ENCODE measurements around the gene ANXA4.

The ANXA4 gene

DNA sequence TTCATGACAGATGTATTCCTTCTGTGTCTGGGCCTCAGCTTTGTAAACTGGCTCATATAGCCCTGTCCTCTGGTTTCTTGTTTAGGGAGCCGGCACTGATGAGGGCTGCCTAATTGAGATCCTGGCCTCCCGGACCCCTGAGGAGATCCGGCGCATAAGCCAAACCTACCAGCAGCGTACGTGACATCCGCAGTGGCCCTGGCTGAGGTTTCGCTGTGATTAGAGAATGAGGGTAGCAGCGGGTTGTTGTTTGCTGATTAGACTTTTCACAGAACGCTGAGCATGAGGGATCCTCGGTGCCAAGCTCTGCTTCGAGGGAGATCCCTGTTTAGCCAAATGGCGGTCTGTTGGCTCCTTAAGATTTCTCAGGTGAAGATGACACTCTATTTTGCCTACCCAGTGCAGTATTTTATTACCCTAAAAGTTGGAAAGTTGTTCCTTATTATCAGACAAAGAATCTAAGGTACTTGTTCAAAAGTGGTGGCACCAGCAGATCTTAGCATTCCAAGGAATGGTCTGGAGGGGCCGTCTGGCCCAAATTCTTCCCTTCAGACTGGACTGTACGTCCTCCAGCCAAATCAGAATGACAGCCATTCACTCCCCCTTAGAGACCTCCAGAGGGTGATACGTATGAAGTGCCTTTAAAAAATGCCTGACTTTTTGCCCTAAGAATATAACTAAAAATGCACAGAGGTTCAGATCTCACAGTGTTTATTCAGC is 66.0 kb downstream of the ANXA4 start:
- TF ChIP-seq, protein P1, sequence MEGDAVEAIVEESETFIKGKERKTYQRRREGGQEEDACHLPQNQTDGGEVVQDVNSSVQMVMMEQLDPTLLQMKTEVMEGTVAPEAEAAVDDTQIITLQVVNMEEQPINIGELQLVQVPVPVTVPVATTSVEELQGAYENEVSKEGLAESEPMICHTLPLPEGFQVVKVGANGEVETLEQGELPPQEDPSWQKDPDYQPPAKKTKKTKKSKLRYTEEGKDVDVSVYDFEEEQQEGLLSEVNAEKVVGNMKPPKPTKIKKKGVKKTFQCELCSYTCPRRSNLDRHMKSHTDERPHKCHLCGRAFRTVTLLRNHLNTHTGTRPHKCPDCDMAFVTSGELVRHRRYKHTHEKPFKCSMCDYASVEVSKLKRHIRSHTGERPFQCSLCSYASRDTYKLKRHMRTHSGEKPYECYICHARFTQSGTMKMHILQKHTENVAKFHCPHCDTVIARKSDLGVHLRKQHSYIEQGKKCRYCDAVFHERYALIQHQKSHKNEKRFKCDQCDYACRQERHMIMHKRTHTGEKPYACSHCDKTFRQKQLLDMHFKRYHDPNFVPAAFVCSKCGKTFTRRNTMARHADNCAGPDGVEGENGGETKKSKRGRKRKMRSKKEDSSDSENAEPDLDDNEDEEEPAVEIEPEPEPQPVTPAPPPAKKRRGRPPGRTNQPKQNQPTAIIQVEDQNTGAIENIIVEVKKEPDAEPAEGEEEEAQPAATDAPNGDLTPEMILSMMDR (IDR thresholded peaks at IDR 0.05; ENCODE audit: insufficient read depth, low read length, poor library complexity, severe bottlenecking), result no peak
- H3K27me3 ChIP-seq (replicated peaks; ENCODE audit: control insufficient read depth, insufficient read depth, low read length), result no peaks in the 10 kb centered on the region
- peaks cover 11% of the 10 kb centered on the region for H3K36me3 ChIP-seq (ENCODE audit: control insufficient read depth, insufficient read depth, low read length)
- H3K4me3 ChIP-seq (replicated peaks; ENCODE audit: low read depth, low read length), result no peak overlapping the region
- DNase-seq (ENCODE audit: extremely low read depth, insufficient read length), result no peak

DNA sequence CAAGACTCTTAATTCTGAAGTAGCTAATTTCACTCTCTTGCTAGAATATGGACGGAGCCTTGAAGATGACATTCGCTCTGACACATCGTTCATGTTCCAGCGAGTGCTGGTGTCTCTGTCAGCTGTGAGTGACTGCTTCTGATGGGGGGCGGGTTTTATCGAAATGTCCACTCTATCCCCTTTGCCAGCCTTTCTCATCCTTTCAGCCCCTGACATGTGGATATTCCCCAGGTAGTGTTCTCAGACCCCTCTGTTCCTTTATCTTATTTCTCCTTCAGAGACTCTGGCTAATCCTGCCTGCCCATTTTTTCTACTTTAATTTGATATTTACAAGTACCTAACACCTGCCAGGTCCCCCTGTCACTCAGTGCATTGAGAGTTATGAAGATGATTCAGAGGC is 68.6 kb downstream of the ANXA4 start:
- Histone ChIP-seq H3K4me3 (replicated peaks; ENCODE audit: low read depth, low read length) (no peak overlapping the region), H3K36me3 (ENCODE audit: control insufficient read depth, insufficient read depth, low read length) (peaks cover 10% of the 10 kb centered on the region), H3K27me3 (replicated peaks; ENCODE audit: control insufficient read depth, insufficient read depth, low read length) (no peaks in the 10 kb centered on the region)
- TF ChIP-seq, protein P1 (IDR thresholded peaks at IDR 0.05; ENCODE audit: insufficient read depth, low read length, poor library complexity, severe bottlenecking), result no peak
- no peak for DNase-seq (ENCODE audit: extremely low read depth, insufficient read length)

DNA sequence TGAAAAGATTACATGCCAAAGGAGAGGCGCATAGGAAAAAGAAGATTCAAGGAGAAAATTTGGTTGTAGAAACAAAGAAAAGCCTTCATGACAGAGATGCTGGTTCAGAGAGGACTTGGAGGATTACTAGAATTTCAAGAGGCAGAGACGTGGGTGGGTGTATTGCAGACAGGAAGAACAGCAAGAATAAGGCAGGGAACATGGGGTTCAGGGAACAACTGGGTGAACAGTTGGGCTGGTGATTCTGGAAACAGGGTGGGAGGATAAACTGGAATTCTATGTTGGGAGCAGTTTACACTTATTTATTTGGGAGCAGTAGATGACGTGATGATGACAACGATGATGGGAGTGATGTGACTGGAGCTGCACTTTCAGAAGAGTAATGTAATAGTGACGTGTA is 69.1 kb downstream of the ANXA4 start:
- no peak overlapping the region for H3K4me3 ChIP-seq (replicated peaks; ENCODE audit: low read depth, low read length)
- DNase-seq (ENCODE audit: extremely low read depth, insufficient read length), result no peak
- H3K36me3 ChIP-seq (ENCODE audit: control insufficient read depth, insufficient read depth, low read length), result peaks cover 10% of the 10 kb centered on the region
- no peaks in the 10 kb centered on the region for H3K27me3 ChIP-seq (replicated peaks; ENCODE audit: control insufficient read depth, insufficient read depth, low read length)
- TF ChIP-seq, protein P1 (IDR thresholded peaks at IDR 0.05; ENCODE audit: insufficient read depth, low read length, poor library complexity, severe bottlenecking), result no peak

DNA sequence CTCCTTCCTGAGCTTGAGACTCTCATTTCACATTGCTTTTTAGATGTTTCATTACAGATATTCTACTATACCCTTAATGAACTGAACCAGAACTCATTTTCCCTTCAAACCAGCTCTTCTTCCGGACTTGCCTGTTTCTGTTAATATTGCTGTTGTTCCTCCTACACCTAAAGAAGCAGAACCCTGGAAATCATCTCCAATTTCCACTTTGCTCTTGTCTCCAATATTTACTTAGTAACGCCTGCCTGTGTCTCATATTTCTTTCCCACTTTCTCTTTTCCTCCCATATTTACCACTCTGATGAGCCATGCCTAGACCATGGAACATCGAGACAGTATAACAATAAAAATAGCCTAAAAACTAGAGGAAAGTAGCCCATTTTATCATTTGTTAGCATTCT is 69.7 kb downstream of the ANXA4 start:
- Histone ChIP-seq H3K27me3 (replicated peaks; ENCODE audit: control insufficient read depth, insufficient read depth, low read length) (no peaks in the 10 kb centered on the region), H3K36me3 (ENCODE audit: control insufficient read depth, insufficient read depth, low read length) (peaks cover 7% of the 10 kb centered on the region), H3K4me3 (replicated peaks; ENCODE audit: low read depth, low read length) (no peak overlapping the region)
- no peak for DNase-seq (ENCODE audit: extremely low read depth, insufficient read length)
- TF ChIP-seq, protein P1 (IDR thresholded peaks at IDR 0.05; ENCODE audit: insufficient read depth, low read length, poor library complexity, severe bottlenecking), result no peak

DNA sequence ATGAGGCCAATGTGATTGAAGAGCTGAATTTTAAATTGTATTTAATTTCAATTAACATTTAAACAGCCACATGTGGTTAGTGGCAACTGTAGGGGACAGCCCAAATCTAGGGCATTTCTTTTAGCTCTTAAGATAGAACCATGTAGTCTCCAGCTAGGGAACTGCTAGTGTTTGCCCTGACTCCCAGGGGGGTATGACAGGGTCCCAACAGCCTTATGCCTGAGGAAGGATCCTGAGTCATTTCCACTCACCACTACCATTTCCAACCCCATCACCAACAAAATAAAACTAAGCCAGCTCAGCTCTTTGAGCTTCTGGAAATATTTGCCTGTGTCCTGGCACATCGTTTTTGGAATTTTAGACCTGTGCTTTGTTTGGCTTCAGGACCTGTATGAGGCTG is 73.8 kb downstream of the ANXA4 start:
- peaks cover 7% of the 10 kb centered on the region for H3K36me3 ChIP-seq (ENCODE audit: control insufficient read depth, insufficient read depth, low read length)
- H3K27me3 ChIP-seq (replicated peaks; ENCODE audit: control insufficient read depth, insufficient read depth, low read length), result no peaks in the 10 kb centered on the region
- no peak overlapping the region for H3K4me3 ChIP-seq (replicated peaks; ENCODE audit: low read depth, low read length)
- DNase-seq (ENCODE audit: extremely low read depth, insufficient read length), result no peak
- TF ChIP-seq, protein P1 (IDR thresholded peaks at IDR 0.05; ENCODE audit: insufficient read depth, low read length, poor library complexity, severe bottlenecking), result no peak

All from GM06990 (cell line).